ENCODE results near the gene RAP1GAP.

RAP1GAP gene

DNA sequence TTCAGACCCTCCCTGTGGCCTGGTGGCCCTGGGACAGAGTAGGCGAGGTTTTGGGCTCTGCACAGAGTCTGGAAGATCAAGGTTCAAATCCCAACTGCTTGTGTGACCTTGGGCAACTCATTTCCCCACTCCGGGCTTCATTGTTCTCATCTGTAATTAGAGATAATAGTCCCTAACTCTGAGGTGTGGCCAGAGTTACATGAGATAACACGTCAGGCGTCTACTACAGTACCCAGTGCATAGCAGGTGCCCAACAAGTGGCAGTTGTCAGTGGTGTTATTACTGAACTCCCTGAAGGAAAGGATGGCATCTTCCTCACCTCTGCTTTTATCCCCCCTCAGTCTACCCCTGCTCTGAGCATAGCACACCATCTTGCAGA lies 20.8 kb downstream of the RAP1GAP start:
- H3K9me3 ChIP-seq (replicated peaks; ENCODE audit: low read length): no peaks in the 10 kb centered on the region
- no peak overlapping the region for H3K4me2 ChIP-seq (ENCODE audit: low read length)
- H3K4me1 ChIP-seq (ENCODE audit: control insufficient read depth, insufficient read depth, low read length): peaks cover 5% of the 10 kb centered on the region
- H3K36me3 ChIP-seq (ENCODE audit: insufficient read depth, low read length): no peaks in the 10 kb centered on the region
- H3K9ac ChIP-seq (ENCODE audit: low read depth, low read length): no peak overlapping the region
- no peak overlapping the region for H3K4me3 ChIP-seq (ENCODE audit: low read length)
- H3K27me3 ChIP-seq (ENCODE audit: control insufficient read depth, insufficient read depth, low read length): peaks cover 52% of the 10 kb centered on the region

DNA sequence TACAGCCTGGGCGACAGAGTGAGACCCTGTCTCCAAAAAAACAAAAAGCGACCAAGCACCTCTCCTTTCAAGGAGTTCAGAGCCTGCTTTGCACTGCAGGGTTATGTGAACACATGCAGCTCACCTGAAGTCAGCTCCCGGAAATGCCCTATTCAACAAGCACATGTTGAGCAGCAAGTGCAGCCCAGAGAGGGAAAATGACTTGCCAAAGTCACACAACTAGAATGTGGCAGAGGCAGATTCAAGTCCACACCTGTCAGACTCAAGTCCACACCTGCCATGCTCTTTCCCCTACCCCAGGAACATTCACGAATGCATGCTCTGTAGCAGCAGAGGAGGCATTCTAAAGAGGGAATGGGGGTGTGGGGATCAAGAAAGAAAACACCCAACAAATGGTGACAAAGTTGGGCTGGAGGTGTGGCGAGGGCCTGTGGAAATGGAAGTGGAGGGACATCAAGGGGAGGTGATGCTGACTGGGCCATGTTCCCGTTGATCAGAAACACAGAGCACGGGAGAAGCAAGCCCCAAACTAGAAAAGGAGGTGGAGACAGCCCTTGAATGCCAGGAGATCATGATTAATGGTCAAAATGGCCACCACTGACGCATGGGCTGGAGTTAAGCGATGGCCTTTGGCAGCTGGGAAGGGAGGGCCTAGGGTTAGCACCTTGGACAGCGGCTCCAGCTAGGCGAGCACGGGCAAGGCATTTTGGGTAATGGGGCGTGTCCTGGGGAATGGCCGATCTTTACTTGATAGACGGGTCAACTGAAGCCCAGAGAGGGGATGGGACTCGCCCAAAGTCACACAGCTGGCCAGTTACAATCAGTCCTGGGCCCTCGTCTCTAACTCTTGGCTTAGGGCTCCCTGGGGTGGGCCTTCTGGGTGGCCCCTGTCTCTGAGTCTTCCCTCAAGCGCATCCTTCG lies 21.5 kb downstream of the RAP1GAP start:
- H3K4me3 ChIP-seq (ENCODE audit: low read length): no peak overlapping the region
- no peak overlapping the region for H3K9ac ChIP-seq (ENCODE audit: low read depth, low read length)
- no peak overlapping the region for H3K4me2 ChIP-seq (ENCODE audit: low read length)
- H3K9me3 ChIP-seq (replicated peaks; ENCODE audit: low read length): no peaks in the 10 kb centered on the region
- peaks cover 5% of the 10 kb centered on the region for H3K4me1 ChIP-seq (ENCODE audit: control insufficient read depth, insufficient read depth, low read length)
- no peaks in the 10 kb centered on the region for H3K36me3 ChIP-seq (ENCODE audit: insufficient read depth, low read length)
- H3K27me3 ChIP-seq (ENCODE audit: control insufficient read depth, insufficient read depth, low read length): peaks cover 46% of the 10 kb centered on the region

DNA sequence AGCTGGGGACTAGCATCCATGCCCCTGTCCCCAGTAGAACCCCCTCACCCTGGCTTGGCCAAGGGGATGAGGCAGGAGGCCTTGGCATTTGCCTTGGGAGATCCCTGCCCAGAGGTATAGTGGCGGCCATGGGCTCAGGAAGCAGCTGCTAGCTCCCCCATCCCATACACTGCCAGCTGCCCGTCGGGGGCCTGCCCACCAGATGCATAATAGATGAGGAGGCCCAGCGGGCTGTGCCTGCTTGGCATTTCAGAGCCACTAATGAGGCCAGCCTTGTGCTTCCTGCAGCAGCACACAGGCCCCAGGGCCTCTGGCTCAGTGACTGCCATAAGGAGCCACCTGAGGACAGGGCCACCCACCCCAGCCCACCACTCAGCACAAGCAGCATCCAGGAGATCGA lies 23.6 kb downstream of the RAP1GAP start:
- H3K4me2 ChIP-seq (ENCODE audit: low read length): no peak overlapping the region
- peaks cover 30% of the 10 kb centered on the region for H3K27me3 ChIP-seq (ENCODE audit: control insufficient read depth, insufficient read depth, low read length)
- no peak overlapping the region for H3K4me3 ChIP-seq (ENCODE audit: low read length)
- H3K9me3 ChIP-seq (replicated peaks; ENCODE audit: low read length): no peaks in the 10 kb centered on the region
- H3K36me3 ChIP-seq (ENCODE audit: insufficient read depth, low read length): no peaks in the 10 kb centered on the region
- no peaks in the 10 kb centered on the region for H3K4me1 ChIP-seq (ENCODE audit: control insufficient read depth, insufficient read depth, low read length)
- no peak overlapping the region for H3K9ac ChIP-seq (ENCODE audit: low read depth, low read length)

DNA sequence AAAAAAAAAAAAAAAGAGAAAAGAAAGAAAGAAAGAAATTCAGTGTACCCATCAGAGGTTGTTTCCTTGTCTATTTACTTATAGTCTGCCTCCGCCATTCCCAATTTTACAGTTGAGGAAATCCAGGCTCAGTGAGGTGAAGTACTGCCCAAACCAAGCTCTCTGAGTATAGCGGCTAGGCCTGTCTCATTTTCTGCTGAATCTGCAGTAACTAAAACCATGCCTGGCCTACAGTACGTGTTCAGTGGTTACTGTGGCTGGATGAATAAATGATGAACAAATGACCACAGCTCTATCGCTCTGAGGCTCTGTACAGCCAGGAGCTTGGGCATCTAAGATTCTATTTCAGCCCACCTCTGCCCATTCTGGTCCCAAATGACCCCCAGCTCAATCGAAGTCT lies 24.3 kb downstream of the RAP1GAP start:
- peaks cover 29% of the 10 kb centered on the region for H3K27me3 ChIP-seq (ENCODE audit: control insufficient read depth, insufficient read depth, low read length)
- H3K9ac ChIP-seq (ENCODE audit: low read depth, low read length): no peak overlapping the region
- H3K4me2 ChIP-seq (ENCODE audit: low read length): no peak overlapping the region
- no peaks in the 10 kb centered on the region for H3K4me1 ChIP-seq (ENCODE audit: control insufficient read depth, insufficient read depth, low read length)
- no peaks in the 10 kb centered on the region for H3K36me3 ChIP-seq (ENCODE audit: insufficient read depth, low read length)
- no peaks in the 10 kb centered on the region for H3K9me3 ChIP-seq (replicated peaks; ENCODE audit: low read length)
- H3K4me3 ChIP-seq (ENCODE audit: low read length): no peak overlapping the region

DNA sequence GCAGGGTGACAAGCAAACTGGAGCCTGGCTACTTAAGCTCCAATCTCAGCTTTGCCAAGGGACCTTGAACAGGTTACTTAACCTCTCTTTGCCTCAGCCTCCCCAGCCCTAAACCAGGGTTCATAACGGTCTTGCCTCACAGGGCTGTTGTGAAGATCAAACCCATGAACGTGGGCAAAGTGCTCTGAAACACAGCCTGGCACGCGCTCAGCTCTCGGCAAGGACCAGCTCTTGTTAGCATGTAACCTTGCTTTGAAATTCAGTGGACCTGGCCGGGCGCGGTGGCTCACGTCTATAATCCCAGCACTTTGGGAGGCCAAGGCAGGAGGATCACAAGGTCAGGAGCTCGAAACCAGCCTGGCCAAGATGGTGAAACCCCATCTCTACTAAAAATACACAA lies 24.8 kb downstream of the RAP1GAP start:
- Histone ChIP-seq H3K9me3 (replicated peaks; ENCODE audit: low read length) (no peaks in the 10 kb centered on the region), H3K36me3 (ENCODE audit: insufficient read depth, low read length) (no peaks in the 10 kb centered on the region), H3K27me3 (ENCODE audit: control insufficient read depth, insufficient read depth, low read length) (peaks cover 28% of the 10 kb centered on the region), H3K4me3 (ENCODE audit: low read length) (no peak overlapping the region), H3K9ac (ENCODE audit: low read depth, low read length) (no peak overlapping the region), H3K4me2 (ENCODE audit: low read length) (no peak overlapping the region), H3K4me1 (ENCODE audit: control insufficient read depth, insufficient read depth, low read length) (no peaks in the 10 kb centered on the region)

DNA sequence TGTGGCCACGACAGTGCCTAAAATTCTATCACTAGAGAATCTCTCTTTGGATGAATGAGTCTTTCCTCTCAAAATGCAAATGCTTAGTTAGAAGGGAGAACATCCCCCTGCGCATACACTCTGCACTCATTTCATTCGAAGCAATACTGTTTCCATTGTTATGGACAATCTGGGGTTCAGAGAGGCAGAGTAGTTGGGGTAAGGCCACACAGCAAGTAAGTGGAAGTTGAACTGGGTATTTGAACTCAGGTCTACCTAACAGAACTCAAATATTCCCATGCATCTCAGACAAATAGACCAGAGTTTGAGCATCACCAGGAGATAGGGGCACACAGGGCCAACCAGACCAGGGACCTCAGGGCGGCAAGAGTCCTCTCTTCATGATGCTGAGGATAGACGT lies 25.5 kb downstream of the RAP1GAP start:
- H3K9me3 ChIP-seq (replicated peaks; ENCODE audit: low read length): no peaks in the 10 kb centered on the region
- no peak overlapping the region for H3K4me2 ChIP-seq (ENCODE audit: low read length)
- H3K27me3 ChIP-seq (ENCODE audit: control insufficient read depth, insufficient read depth, low read length): peaks cover 26% of the 10 kb centered on the region
- no peak overlapping the region for H3K4me3 ChIP-seq (ENCODE audit: low read length)
- no peaks in the 10 kb centered on the region for H3K36me3 ChIP-seq (ENCODE audit: insufficient read depth, low read length)
- no peak overlapping the region for H3K9ac ChIP-seq (ENCODE audit: low read depth, low read length)
- peaks cover 4% of the 10 kb centered on the region for H3K4me1 ChIP-seq (ENCODE audit: control insufficient read depth, insufficient read depth, low read length)

DNA sequence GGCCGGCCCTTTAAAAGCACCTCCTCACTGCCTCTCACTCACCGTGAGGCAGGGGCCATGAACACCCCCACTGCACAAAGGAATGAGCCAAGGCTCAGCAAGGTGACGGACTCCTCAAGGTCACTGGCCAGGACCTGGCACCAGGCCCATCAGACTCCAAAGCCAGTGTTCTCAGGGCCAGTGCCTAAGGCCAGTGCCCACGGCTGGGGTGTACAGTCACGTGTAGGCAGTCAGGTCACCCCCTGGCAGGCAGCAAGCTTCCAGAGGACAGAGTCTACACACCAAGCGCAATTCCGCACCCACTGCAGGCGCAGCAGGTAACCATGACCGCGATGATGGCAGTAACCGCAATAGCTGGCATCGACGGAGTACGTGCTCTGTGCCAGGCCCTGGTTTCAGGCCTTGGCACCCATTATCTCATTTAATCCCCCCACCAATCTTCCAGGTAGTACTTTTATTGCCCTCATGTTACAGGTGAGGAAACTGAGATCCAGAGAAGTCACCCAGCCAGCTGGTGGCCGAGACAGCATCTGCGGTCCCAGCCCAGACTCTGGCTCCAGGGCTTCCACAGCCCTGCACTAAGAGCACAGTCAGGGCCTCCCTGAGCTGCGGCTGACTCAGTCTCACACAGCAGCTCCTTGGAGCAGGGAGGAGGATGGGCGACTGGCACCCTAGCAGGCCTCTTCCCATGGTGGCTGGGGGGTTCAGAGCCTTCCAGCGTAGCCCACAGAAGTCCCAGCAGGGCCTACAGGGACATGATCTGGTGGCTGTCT lies 27.0 kb downstream of the RAP1GAP start:
- H3K4me3 ChIP-seq (ENCODE audit: low read length): no peak overlapping the region
- no peak overlapping the region for H3K9ac ChIP-seq (ENCODE audit: low read depth, low read length)
- no peaks in the 10 kb centered on the region for H3K36me3 ChIP-seq (ENCODE audit: insufficient read depth, low read length)
- H3K27me3 ChIP-seq (ENCODE audit: control insufficient read depth, insufficient read depth, low read length): peaks cover 25% of the 10 kb centered on the region
- peaks cover 7% of the 10 kb centered on the region for H3K4me1 ChIP-seq (ENCODE audit: control insufficient read depth, insufficient read depth, low read length)
- no peak overlapping the region for H3K4me2 ChIP-seq (ENCODE audit: low read length)
- no peaks in the 10 kb centered on the region for H3K9me3 ChIP-seq (replicated peaks; ENCODE audit: low read length)

DNA sequence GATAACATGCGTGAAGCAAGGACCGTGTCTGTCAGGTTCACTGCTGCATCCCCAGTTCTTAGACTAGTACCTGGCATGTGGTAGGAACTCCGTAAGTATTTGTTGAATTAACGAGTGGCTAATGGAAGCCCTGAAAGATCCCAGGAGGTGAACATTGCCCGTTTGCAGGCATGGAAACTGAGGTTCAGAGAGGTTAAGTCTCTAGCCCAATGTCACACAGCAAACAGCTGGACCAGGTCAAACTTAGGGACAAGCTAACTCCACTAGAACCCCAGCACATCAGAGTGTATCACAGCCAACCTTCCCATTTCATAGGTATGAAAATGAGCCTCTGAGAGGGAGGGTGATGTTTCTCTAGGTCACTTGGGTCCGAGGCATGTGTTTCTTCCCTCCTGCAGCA lies 27.6 kb downstream of the RAP1GAP start:
- Histone ChIP-seq H3K4me3 (ENCODE audit: low read length) (no peak overlapping the region), H3K9me3 (replicated peaks; ENCODE audit: low read length) (no peaks in the 10 kb centered on the region), H3K4me1 (ENCODE audit: control insufficient read depth, insufficient read depth, low read length) (peaks cover 7% of the 10 kb centered on the region), H3K9ac (ENCODE audit: low read depth, low read length) (no peak overlapping the region), H3K36me3 (ENCODE audit: insufficient read depth, low read length) (no peaks in the 10 kb centered on the region), H3K27me3 (ENCODE audit: control insufficient read depth, insufficient read depth, low read length) (peaks cover 25% of the 10 kb centered on the region), H3K4me2 (ENCODE audit: low read length) (no peak overlapping the region)

DNA sequence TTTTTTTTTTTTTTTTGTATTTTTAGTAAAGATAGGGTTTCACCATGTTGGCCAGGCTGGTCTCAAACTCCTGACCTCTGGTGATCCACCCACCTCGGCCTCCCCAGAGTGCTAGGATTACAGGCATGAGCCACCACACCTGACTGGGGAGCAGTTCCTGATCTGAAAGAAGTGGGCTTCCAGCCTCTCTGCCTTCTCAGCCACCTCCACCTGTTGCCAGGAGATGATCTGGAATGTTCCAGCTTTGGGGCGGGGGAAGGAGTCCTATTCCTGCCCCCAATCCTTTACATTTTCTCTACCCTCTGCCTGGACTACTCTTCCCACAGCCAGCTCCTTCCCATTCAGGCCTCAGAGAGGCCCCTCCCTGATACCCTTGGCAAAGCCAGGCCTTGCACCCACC lies 28.1 kb downstream of the RAP1GAP start:
- H3K9me3 ChIP-seq (replicated peaks; ENCODE audit: low read length): no peaks in the 10 kb centered on the region
- H3K4me3 ChIP-seq (ENCODE audit: low read length): no peak overlapping the region
- no peak overlapping the region for H3K9ac ChIP-seq (ENCODE audit: low read depth, low read length)
- H3K27me3 ChIP-seq (ENCODE audit: control insufficient read depth, insufficient read depth, low read length): peaks cover 28% of the 10 kb centered on the region
- peaks cover 7% of the 10 kb centered on the region for H3K4me1 ChIP-seq (ENCODE audit: control insufficient read depth, insufficient read depth, low read length)
- no peaks in the 10 kb centered on the region for H3K36me3 ChIP-seq (ENCODE audit: insufficient read depth, low read length)
- H3K4me2 ChIP-seq (ENCODE audit: low read length): no peak overlapping the region

DNA sequence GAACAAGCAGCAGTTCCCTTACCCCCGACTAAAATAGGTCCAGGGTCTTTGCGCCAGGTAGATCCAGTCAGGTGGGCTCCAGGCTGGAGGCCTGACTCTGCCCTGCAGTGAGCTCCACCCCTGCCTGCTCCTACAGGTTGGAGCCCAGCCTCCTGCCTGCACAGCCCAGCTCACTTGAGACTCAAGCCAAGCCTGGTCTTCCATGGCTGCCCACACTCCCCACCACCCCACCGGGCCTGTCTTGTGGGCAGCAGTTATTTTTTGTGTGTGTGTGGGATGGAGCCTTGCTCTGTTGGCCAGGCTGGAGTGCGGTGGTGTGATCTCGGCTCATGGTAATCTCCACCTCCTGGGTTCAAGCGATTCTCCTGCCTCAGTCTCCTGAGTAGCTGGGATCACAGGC lies 28.5 kb downstream of the RAP1GAP start:
- Histone ChIP-seq H3K9me3 (replicated peaks; ENCODE audit: low read length) (no peaks in the 10 kb centered on the region), H3K4me1 (ENCODE audit: control insufficient read depth, insufficient read depth, low read length) (peaks cover 7% of the 10 kb centered on the region), H3K27me3 (ENCODE audit: control insufficient read depth, insufficient read depth, low read length) (peaks cover 32% of the 10 kb centered on the region), H3K9ac (ENCODE audit: low read depth, low read length) (no peak overlapping the region), H3K4me2 (ENCODE audit: low read length) (no peak overlapping the region), H3K4me3 (ENCODE audit: low read length) (no peak overlapping the region), H3K36me3 (ENCODE audit: insufficient read depth, low read length) (no peaks in the 10 kb centered on the region)

DNA sequence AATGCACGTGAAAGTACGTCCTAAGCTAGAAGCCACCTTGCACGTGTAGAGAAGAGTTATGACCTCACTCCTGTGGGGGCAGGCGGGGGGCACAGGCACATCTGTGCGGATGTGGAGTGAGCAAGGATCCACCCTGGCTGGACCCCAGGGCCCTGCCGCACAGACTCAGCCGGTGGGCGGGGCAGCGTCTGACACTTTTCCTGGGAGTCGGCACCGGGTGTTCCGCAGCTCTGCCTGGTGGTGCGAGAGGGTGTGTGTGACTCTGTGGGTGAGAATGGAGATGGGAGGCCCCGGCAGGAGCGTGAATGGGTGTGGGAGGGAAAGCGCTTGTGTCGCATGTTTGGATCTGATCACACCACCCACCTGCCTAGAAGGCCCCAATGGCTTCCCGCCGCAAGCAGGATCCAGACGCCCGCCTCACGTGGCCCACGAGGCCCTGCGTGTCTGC lies 29.5 kb downstream of the RAP1GAP start:
- Histone ChIP-seq H3K36me3 (ENCODE audit: insufficient read depth, low read length) (no peaks in the 10 kb centered on the region), H3K27me3 (ENCODE audit: control insufficient read depth, insufficient read depth, low read length) (peaks cover 39% of the 10 kb centered on the region), H3K4me1 (ENCODE audit: control insufficient read depth, insufficient read depth, low read length) (peaks cover 7% of the 10 kb centered on the region), H3K4me3 (ENCODE audit: low read length) (no peak overlapping the region), H3K9ac (ENCODE audit: low read depth, low read length) (no peak overlapping the region), H3K9me3 (replicated peaks; ENCODE audit: low read length) (no peaks in the 10 kb centered on the region), H3K4me2 (ENCODE audit: low read length) (no peak overlapping the region)

All from skeletal muscle satellite cell (primary cell).